Skeletal muscle cell (primary cell): Measurements from ENCODE around the gene TTLL7.
A peak's percentile ranks its signal among the peaks of the same experiment; 100 is the strongest.

Experiments used
- DNase-seq: peaks from one replicate; pipeline ENCODE4 v3.0.0-alpha.2; 2010; ENCODE audit warnings: low read depth
- H3K4me3 ChIP-seq: 2 replicates; pipeline ENCODE4 v1.5.1; 2011; ENCODE audit warnings: low read depth, mild to moderate bottlenecking, control low read depth, low read length, moderate library complexity

TTLL7 gene

GRCh38 chr1:83998498-83999315 is at the start of gene TTLL7:
Gene TTLL7, minus strand, starts transcription at chr1:83999132. Its CDS starts 46,921 bp downstream, at chr1:83952211.
- peak within 1 kb of the TSS; percentile 86 for H3K4me3 ChIP-seq
- peak; percentile 19 for DNase-seq

GRCh38 chr1:84042461-84042860 is 43.5 kb upstream of the TTLL7 start:
- no peak for DNase-seq
- H3K4me3 ChIP-seq: no peak overlapping the region

- DNase-seq: no peak
- H3K4me3 ChIP-seq: no peak overlapping the region
Measured at GRCh38 chr1:84037758-84038611, 39.1 kb upstream of the TTLL7 start.

GRCh38 chr1:84031802-84032327 is 32.9 kb upstream of the TTLL7 start:
- DNase-seq: no peak
- H3K4me3 ChIP-seq: no peak overlapping the region

- H3K4me3 ChIP-seq: no peak overlapping the region
- no peak for DNase-seq
Measured at GRCh38 chr1:84027368-84027767, 28.4 kb upstream of the TTLL7 start.

- no peak overlapping the region for H3K4me3 ChIP-seq
- no peak for DNase-seq
Measured at GRCh38 chr1:84025966-84026365, 27.0 kb upstream of the TTLL7 start.

- no peak for DNase-seq
- no peak overlapping the region for H3K4me3 ChIP-seq
Measured at GRCh38 chr1:84021822-84022221, 22.9 kb upstream of the TTLL7 start.

GRCh38 chr1:84020151-84020550 is 21.2 kb upstream of the TTLL7 start:
- no peak overlapping the region for H3K4me3 ChIP-seq
- no peak for DNase-seq

- no peak overlapping the region for H3K4me3 ChIP-seq
- DNase-seq: no peak
Measured at GRCh38 chr1:84019217-84019616, 20.3 kb upstream of the TTLL7 start.

GRCh38 chr1:84013708-84014107 is 14.8 kb upstream of the TTLL7 start:
- no peak for DNase-seq
- no peak overlapping the region for H3K4me3 ChIP-seq

- DNase-seq: no peak
- H3K4me3 ChIP-seq: no peak overlapping the region
Measured at GRCh38 chr1:84012018-84012417, 13.1 kb upstream of the TTLL7 start.

- no peak for DNase-seq
- H3K4me3 ChIP-seq: no peak overlapping the region
Measured at GRCh38 chr1:84010136-84010535, 11.2 kb upstream of the TTLL7 start.

GRCh38 chr1:84008631-84009030 is 9.7 kb upstream of the TTLL7 start:
- no peak for DNase-seq
- H3K4me3 ChIP-seq: no peak overlapping the region

- H3K4me3 ChIP-seq: no peak overlapping the region
- DNase-seq: no peak
Measured at GRCh38 chr1:84006591-84006990, 7.7 kb upstream of the TTLL7 start.

- no peak overlapping the region for H3K4me3 ChIP-seq
- no peak for DNase-seq
Measured at GRCh38 chr1:84001501-84001900, 2.6 kb upstream of the TTLL7 start.

GRCh38 chr1:84000954-84001495 is 2.1 kb upstream of the TTLL7 start:
- peak; percentile 13 for DNase-seq
- no peak overlapping the region for H3K4me3 ChIP-seq

- H3K4me3 ChIP-seq: no peak overlapping the region
- DNase-seq: no peak
Measured at GRCh38 chr1:84000196-84000885, 1.4 kb upstream of the TTLL7 start.

GRCh38 chr1:83999316-83999819 is 436 bp upstream of the TTLL7 start:
- DNase-seq: peak; percentile 25
- peak overlapping the region; percentile 86 for H3K4me3 ChIP-seq

GRCh38 chr1:83998205-83998497 is 781 bp downstream of the TTLL7 start:
- peak overlapping the region; percentile 86 for H3K4me3 ChIP-seq
- DNase-seq: no peak

- H3K4me3 ChIP-seq: no peak overlapping the region
- DNase-seq: no peak
Measured at GRCh38 chr1:83997631-83998030, 1.3 kb downstream of the TTLL7 start.
